RCC 7860 (cell line): ENCODE measurements around the gene ANXA2.
"Not testable (repeated sequence)": the region's sequence is repeated elsewhere in the genome, so short reads cannot be mapped to it uniquely, and the experiment has no call there.

ENCODE experiments used
- DNase-seq: peaks from one replicate; pipeline ENCODE4 v3.0.0-alpha.2; 2015; ENCODE audit warnings: low spot score
- FAIRE-seq: peaks from 2 replicates; lab custom pipeline; 2012; peaks lifted over from hg19 to GRCh38; lab: Jason Lieb, UNC

ANXA2 gene

DNA sequence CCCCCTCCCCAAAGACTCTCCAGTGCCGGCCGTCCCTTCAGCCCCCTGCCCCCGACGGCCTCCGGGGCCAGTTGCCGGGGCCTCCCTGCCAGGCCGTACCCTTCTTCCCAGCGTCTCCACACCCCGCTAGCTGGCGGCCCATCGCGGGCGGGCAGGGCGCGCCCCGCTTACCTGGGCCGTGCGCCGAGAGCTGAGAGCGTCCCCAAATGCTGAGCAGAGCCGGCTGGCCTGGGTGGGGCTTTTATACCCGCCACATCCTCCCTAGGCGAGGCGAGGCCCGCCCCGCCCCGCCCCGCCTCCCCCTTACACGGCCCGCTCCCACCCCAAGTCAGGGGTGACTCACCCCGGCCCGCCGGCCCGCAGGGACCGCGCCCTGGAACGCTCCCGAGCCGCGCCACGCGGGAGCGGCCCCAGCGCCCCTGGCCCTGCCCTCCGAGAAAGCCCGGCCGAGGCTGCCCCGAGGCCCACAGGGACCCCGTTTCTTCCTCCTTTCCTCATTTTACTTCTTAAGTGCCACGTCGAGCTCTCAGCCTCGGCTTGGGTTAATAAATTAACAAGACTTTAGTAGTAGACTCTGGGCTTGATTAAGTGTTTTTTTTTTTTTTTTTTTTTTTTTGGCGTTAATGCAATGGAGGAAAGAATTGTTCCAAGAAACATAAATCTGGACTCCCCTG lies at the start of gene ANXA2:
Gene ANXA2 (minus strand): TSS at position 215 of the 674 bp plus-strand sequence. CDS start 11,911 bp downstream, outside the sequence.
- DNase-seq (peak; percentile 79), FAIRE-seq (no peak)

DNA sequence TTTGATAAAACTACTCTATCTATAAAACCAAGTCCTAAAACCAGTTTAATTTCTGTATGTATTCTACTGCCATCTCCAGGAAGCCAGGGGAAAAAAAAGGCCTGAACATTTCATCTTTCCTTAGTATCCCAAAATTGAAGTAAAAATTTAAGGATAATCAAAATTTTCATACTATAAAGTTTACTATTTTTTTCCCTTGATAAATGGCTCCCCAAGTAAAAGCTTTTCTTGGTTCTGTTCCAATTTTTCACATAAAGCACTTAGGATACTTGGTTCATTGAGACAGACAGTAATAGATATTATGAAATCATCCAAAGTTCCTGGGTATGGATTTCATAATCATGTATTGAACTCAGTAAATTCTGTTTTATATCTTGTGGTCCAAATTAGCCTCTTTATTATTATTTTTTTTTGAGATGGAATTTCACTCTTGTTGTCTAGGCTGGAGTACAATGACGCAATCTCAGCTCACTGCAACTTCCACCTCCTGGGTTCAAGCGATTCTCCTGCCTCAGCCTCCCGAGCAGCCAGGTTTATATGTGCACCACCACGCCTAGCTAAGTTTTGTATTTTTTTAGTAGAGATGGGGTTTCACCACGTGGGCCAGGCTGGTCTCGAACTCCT lies 46.6 kb upstream of the ANXA2 start:
- peak; percentile 43 for DNase-seq
- FAIRE-seq, result peak; percentile 89

DNA sequence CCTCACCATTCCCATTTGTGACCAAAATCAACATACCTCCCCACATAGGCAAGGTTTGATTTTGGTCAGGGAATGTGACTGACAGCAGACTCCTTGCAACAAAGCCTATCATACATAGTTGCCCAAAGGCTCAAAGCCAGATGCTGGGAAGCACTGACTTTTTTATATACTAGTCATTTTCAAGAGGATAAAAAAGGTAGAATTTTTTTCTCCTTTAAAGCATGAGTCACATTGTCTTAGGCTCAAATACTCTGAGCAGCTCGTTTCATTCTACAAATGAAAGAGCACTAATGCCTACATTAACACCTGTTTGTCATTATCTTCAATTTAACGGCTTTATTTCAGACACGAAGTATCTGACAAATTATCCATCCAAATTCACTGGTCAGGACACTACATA lies 45.0 kb upstream of the ANXA2 start:
- no peak for FAIRE-seq
- no peak for DNase-seq

DNA sequence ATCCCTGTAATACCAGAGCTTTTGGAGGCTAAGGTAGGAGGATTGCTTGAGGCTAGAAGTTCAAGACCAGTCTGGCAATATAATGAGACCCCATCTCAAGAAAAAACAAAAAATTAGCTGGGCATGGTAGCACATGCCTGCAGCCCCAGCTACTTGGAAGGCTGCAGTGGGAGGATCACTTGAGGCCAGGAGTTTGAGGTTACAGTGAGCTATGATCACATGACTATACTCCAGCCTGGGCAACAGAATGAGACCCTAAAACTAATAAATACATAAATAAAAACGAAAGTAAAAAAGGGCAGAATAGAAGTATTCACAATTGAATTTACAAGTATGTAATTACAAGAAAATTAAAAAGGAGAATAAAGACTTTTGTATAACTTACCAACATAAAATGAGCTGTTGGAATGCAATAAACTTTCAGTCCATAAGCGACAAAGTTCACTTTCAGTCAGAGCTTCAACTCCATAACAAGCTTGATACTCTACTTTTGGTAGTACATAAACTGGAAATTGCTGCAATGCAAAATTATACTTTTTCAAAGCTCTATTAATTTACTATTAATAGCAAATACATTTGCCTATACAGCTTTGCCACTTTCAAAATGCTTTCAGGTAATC lies 44.4 kb upstream of the ANXA2 start:
- FAIRE-seq (no peak), DNase-seq (no peak)

DNA sequence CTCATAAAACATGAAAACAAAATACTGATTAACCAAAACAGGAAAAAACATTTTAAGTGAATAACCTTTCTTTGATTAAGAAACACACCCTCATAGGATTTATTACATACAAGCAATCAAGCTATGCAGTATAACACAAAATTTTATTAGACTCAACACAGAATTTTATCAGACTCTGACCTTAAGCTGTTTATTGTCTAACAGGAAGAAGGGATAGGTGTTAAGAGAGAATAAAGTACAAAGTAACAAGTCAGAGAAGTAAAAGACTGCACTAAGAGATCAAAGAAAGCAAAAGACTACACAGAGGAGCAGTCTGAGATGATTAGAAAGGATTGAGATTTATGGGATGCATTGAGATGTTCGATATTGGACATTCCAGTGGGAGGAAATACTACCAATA lies 43.5 kb upstream of the ANXA2 start:
- no peak for FAIRE-seq
- DNase-seq, result no peak

DNA sequence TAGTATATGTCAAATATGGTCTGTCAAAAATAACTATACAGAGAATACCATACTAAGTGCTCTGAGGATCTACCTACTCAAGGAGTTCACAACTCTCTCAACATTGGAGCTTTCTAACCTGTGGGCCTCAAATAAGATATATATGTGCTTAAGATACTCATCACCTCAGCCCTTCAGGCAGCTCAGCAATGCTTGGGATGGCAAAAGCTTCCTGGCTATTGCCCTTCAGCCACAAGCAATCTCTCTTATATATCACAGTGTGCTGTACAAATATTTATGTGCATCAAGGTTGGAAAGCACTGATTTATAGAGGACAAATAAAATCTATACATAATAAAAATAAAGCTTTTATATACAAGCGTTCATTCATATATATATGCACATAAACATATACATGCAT lies 40.9 kb upstream of the ANXA2 start:
- FAIRE-seq, result no peak
- DNase-seq, result no peak

DNA sequence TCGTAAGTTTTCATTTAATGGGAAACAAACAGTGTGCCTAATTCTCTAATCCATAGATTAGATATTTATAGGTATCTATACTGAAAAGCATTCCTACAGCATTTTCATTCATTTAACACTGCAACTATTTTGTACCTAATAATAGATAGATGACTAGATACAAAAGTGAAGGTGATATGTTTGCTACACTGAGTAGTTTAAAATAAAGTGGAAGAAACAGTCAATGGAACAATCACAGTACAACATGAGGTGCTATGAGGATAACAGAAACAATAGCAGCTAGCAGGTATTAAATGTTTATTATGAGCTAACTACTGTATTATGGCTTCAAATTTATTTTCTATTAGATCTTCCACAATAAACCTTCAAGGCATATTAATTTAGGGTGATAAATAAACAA lies 31.1 kb upstream of the ANXA2 start:
- FAIRE-seq, result no peak
- DNase-seq, result no peak

DNA sequence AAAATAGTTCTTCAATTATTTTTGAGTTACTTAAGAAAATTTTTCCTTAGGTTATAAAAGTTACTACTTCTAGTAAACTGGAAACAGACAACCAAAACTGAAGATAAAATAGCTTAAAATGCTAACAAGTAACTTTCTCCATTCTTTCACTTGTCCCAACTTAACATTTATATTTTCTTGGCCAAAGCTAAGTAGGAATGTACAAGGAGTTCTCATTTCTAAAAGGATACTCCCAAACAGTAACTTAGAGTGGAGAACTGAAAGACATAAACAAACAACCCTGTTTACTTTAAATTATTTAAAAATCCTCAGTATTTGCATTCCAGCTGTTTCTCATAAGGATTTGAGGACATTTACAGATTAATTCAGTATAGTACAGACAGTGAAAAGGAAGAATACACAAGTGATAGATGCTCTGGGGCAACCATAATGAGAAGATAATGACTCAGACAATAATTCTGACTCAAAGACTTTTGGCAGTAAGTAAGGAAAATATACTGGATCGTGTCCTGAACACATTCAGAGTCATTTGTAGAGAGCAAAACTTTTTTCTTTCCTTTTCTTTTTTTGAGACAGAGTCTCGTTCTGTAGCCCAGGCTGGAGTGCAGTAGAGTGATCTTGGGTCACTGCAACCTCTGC lies 29.2 kb upstream of the ANXA2 start:
- DNase-seq (peak; percentile 43), FAIRE-seq (peak; percentile 74)

DNA sequence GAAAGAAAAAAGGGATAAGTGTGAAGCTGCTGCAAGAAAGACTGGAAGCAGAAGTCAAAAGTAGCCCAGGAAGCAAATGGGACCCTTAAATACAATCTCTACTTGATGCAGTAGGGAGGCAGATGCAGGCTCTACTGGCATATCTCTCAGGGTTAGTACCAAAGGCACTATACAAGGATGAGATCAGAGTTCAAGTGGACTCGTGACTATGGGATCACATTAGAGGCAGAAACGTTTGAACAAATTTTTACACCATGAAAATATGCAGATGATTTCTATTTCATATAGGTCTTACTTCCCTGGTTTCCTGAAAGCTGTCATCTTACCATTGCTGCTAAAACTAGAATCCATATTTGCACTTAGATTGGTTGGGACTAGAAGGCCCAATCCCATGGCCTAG lies 27.7 kb upstream of the ANXA2 start:
- DNase-seq, result no peak
- no peak for FAIRE-seq

DNA sequence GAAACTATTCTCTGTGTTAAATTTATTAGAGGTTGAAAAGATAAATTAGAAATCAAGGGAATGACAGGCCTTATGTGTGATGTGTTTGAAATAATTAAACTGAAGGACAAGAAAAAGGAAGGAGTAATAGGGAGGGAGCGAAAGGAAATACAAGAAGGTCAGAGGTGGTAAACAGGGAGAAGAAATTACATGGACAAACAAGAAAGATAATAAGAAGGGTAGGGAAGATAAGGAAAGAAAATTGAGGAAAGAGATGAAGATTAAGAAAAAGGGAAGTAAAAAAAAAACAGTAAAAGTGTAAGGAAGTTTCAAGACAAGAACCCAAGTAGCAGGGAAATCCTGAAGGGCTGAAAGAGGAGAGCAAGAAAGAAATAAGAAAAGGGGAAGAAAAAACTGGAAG lies 26.2 kb upstream of the ANXA2 start:
- FAIRE-seq (no peak), DNase-seq (no peak)

DNA sequence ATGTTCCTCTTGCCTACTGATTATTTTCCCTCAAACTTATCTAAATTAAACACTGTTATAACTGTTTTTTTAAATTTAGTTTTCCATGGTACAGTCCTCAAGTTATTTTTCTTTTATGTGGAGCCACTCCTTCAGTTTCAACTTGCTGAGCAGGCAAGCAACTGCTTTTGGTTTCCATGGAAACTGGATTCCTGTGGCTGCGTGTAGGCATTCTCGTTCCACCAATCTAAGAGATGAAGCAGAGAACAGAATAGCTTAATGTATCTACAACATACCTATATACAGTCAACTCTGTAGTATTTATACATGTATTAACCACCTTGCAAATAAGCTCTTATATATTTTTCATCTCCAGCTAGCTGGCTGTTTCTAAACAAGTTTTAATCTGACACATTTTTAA lies 25.8 kb upstream of the ANXA2 start:
- DNase-seq, result peak; percentile 92
- FAIRE-seq, result peak; percentile 94

DNA sequence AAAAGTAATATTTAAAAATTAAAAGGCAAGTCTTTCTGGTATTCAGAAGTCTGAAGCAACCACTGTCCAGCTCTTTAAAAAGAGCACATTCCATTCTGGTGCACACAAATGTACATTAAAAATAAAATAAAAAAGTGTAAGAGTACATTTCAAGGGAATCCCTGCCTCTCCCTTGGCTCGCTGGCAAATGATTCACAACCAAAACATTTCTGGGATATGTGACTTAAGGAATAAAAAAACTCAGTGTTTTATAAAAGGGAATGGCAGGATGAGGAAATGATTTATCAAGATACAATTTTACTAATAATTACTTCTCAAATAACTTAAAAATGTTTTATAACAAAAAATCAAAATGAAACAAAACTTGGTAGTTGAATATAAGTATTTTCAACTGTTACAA lies 23.8 kb upstream of the ANXA2 start:
- DNase-seq (peak; percentile 58), FAIRE-seq (peak; percentile 90)

DNA sequence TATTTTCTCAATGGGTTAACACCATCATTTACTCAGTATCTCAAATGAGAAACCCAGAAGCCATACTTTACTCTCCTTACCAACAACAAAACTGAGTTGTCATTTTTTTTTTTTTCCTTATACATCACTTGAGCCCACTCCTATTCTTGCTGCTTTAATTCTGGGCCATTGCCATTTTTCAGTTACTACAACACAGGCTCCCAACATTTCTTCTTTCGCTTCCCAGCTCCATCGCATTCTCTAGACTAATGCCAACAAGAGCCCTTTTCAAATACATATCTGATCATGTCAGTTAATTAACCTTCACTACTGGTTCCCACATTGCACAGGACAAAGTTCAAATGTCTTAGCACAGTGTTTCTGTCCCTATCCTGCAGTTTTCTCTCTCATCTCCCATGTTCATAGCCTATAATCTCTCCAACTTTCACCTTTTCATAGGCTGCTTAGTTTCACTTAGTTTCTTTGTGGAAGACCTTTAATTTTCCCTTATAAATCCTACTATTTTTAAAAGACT lies 22.5 kb upstream of the ANXA2 start:
- DNase-seq, result no peak
- no peak for FAIRE-seq

DNA sequence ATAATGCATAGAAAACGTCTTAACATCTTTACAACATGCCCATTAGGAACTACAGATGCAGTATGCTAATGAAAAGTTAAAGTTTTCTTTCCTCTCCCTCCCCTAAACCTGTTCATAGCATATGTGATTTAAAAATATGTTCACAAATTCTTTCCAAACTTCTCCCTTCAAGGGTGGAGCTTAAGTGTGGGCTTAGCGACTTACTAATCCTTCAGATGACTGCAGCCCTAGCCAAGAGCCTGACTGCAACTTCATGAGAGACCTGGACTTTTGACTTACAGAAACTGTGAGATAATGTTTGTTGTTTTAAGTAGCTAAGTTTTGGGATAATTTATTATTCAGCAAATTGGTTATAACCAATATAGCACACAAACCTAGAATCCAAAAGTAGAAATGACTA lies 22.0 kb upstream of the ANXA2 start:
- FAIRE-seq (no peak), DNase-seq (no peak)

DNA sequence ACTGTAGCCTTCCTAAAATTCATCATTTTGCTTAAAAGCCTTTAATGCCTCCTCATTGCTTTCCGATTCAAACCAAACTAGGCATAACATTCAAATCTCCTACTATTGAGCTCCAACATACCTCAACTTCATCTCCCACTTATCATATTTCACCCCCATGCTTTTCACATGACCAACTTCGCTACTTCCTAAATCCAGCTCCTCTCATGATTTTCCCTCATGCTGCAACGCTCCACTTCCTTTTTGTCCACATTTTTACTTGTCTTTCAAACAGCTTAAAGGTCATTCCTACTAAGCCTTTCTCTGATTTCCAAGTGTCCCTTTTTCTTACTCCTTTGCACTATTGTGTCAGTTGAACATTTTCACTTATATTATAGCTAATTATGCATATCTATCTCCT lies 20.3 kb upstream of the ANXA2 start:
- no peak for DNase-seq
- no peak for FAIRE-seq

DNA sequence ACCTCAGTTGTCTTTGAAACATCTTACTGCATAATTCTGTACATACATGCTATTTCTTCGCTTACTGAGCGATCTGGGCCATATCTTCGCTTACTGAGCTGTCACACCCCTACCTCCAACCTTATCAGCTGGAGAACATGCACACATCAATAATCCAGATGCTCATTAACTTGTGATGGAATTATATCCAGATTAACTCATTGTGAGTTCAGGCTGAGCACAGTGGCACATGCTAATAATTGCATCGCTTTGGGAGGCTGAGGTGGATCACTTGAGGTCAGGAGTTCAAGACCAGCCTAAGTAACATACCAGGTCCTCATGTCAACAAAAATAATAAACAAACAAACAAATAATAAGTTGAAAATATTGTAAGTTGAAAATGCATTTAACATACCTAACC lies 19.3 kb upstream of the ANXA2 start:
- FAIRE-seq (no peak), DNase-seq (no peak)

DNA sequence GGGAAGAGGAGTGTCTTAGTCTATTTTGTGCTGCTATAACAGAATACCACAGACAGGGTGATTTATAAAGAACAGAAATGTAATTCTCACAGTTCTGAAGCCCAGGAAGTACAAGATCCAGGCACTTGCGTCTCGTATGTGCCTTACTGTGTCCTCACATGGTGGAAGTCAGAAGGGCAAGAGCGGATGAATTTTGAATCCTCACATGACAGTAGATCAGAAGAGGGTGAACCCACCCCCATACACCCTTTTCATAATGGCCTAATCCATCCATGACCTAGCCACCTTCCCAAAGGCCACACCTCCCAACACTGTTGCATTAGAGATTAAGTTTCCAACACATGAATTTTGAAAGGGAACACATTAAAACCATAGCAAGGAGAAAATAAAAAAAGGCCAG lies 18.7 kb upstream of the ANXA2 start:
- FAIRE-seq (no peak), DNase-seq (no peak)

DNA sequence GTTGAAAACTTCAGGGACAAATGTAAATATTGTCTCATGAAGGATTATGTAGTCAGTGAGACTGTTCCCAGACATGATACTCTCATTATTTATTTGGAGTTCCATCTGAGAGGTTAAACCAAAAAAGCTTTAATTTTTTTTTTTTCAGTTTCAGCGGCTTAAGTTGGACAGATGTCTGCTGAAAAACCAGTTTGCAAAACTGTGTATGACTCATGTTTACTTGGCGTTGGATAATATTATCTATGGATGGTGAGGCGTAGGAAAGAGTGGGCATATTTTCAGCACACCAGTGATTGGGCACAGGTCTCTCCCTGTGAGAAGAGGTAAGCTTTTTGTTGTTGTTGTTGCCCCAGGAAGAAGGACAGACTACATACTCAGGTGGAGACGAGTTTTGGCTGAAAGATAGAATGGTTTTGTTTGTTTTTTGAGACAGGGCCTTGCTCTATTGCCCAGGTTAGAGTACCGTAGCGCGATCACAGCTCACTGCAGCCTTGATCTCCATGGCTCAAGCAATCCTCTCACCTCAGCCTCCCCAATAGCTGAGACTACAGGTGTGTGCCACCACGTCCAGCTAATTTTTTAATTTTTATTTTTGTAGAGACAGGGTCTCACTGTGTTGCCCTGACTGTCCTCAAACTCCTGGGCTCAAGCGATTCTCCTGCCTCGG lies 16.4 kb upstream of the ANXA2 start:
- DNase-seq, result peak; percentile 4
- no peak for FAIRE-seq

DNA sequence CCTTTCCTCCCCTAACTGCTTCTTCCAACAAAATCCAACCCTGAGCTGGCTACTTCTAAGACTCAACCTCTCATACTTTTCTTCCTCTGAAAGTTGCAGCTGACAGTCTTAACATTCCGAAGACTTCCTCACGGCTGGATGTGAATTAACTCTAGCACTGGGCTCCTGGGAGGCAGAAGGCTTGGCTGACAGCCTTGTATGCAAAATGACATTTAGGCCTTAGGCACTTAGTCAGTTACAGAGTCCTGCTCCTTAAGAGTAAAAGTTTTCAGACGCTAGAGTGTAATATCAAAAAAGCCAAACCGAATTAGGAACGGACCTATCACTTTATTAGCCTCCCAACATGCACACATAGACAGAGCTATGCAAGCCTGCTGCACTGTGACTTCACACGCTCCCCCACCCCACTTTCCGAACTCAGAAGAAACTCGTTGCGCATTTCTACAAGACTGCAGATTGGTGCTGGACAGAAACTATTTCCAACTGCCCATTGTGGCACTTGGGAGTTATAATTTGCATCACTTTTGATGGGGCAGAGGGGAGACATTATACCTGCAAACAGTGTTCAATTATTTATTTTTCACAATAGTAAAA lies 15.5 kb upstream of the ANXA2 start:
- no peak for FAIRE-seq
- no peak for DNase-seq

DNA sequence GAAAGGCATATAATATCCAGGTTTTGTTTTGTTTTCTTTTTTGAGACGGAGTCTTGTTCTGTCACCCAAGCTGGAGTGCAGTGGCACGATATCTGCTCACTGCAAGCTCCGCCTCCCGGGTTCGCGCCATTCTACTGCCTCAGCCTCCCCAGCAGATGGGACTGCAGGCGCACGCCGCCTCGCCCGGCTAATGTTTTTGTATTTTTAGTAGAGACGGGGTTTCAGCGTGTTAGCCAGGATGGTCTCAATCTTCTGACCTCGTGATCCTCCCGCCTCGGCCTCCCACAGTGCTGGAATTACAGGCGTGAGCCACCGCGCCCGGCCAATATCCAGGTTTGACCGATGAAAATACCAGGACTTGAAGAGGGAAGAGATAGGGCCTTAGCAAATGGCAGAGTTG lies 15.0 kb upstream of the ANXA2 start:
- DNase-seq, FAIRE-seq: not testable (repeated sequence)
